ENCODE results near the gene GPATCH8. TPM values are rescaled to one million over a fixed set of nuclear protein-coding genes. Genes with fewer than 3 reads are reported as not detected.

GPATCH8 gene
- total RNA-seq, 1 donor from 2014 or later: 12.6 TPM

DNA sequence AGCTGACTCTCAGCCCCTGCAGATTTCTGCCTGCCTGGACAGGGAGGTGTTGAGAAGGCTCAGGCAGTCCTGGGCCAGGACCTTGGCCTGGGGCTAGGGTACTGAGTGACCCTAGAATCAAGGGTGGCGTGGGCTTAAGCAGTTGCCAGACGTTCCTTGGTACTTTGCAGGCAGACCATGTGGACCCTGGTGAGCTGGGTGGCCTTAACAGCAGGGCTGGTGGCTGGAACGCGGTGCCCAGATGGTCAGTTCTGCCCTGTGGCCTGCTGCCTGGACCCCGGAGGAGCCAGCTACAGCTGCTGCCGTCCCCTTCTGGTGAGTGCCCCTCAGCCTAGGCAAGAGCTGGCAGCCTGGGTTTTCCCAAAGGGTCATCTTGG, 154.2 kb downstream of the GPATCH8 start:
- DNase-seq (ENCODE audit: low read depth): no peak
- H3K4me3 ChIP-seq (ENCODE audit: low read depth, low read length): no peak overlapping the region

DNA sequence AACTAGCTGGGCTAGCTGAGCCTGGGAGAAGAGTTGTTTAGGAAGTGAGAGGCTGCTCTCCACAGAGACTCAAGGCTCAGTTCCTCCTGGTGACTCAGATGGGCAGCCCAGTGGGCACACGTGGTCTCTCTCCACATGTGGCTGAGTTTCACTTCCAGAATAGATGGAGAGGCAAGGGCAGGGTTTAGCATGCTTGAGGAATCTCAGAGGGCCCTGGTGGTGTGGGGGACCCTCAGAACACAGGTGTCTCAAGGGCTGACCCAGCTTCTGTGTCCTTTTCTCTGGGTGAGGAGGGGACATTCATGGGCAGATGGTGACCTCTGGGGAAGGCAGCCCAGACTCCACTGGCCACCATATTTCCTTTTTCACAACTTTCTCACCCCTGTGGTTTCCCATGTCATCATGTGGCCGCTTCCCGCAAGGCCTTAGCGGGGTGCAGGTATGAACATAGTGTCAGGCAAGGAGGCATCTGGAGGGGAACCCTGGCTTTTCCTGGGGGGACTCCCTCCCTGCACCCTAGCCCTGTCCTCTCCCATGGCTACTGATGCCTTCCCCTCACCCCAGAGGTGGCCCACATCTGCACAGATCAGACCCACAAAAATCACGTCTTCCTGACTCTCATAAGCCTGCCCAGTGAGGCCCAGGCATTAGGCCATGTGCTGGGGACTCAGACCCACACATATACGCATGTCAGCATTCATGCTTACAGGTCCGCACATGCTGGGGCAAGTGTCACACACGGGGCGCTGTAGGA, 154.8 kb downstream of the GPATCH8 start:
- no peak for DNase-seq (ENCODE audit: low read depth)
- no peak overlapping the region for H3K4me3 ChIP-seq (ENCODE audit: low read depth, low read length)
- TF ChIP-seq, protein P1, sequence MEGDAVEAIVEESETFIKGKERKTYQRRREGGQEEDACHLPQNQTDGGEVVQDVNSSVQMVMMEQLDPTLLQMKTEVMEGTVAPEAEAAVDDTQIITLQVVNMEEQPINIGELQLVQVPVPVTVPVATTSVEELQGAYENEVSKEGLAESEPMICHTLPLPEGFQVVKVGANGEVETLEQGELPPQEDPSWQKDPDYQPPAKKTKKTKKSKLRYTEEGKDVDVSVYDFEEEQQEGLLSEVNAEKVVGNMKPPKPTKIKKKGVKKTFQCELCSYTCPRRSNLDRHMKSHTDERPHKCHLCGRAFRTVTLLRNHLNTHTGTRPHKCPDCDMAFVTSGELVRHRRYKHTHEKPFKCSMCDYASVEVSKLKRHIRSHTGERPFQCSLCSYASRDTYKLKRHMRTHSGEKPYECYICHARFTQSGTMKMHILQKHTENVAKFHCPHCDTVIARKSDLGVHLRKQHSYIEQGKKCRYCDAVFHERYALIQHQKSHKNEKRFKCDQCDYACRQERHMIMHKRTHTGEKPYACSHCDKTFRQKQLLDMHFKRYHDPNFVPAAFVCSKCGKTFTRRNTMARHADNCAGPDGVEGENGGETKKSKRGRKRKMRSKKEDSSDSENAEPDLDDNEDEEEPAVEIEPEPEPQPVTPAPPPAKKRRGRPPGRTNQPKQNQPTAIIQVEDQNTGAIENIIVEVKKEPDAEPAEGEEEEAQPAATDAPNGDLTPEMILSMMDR (conservative IDR thresholded peaks at IDR 0.05; ENCODE audit: low read depth, low read length): no peak

More for the DNA sequence above, 154.2 kb downstream of the GPATCH8 start:
- TF ChIP-seq, protein P1 (conservative IDR thresholded peaks at IDR 0.05; ENCODE audit: low read depth, low read length): no peak

Other genes with a start within 250 kb of the GPATCH8 start
- not detected in 2 replicates for gene SLC4A1, start 235.3 kb downstream of the GPATCH8 start, total RNA-seq
- 0.07 and 2.2 TPM in 2 replicates for gene RUNDC3A, start 194.8 kb downstream of the GPATCH8 start, total RNA-seq
- 161 and 197 TPM in 2 replicates for gene SLC25A39, start 178.6 kb downstream of the GPATCH8 start, total RNA-seq
- gene GRN, start 158.1 kb downstream of the GPATCH8 start, total RNA-seq: 195 and 567 TPM in 2 replicates
- 8.0 and 15.0 TPM in 2 replicates for gene FAM171A2, start 139.6 kb downstream of the GPATCH8 start, total RNA-seq
- gene ITGA2B, start 113.8 kb downstream of the GPATCH8 start, total RNA-seq: 0.14 and 0.81 TPM in 2 replicates
- gene FZD2, start 54.1 kb upstream of the GPATCH8 start, total RNA-seq: 4.1 and 9.2 TPM in 2 replicates
- gene MEIOC, start 153.1 kb upstream of the GPATCH8 start, total RNA-seq: 7.1 and 9.8 TPM in 2 replicates
- 26.3 and 37.4 TPM in 2 replicates for gene CCDC43, start 186.4 kb upstream of the GPATCH8 start, total RNA-seq
- gene DBF4B, start 205.3 kb upstream of the GPATCH8 start, total RNA-seq: 12.2 and 16.1 TPM in 2 replicates

Data from epithelial cell of proximal tubule (primary cell).